NCI-H69 (cell line): ENCODE results near the gene MATK.
"Not testable (repeated sequence)": the region's sequence is repeated elsewhere in the genome, so short reads cannot be mapped to it uniquely, and the experiment has no call there.

Source experiments
- DNase-seq: peaks from one replicate; lab custom pipeline; 2025; lab: John Stamatoyannopoulos, UW

The MATK gene

DNA sequence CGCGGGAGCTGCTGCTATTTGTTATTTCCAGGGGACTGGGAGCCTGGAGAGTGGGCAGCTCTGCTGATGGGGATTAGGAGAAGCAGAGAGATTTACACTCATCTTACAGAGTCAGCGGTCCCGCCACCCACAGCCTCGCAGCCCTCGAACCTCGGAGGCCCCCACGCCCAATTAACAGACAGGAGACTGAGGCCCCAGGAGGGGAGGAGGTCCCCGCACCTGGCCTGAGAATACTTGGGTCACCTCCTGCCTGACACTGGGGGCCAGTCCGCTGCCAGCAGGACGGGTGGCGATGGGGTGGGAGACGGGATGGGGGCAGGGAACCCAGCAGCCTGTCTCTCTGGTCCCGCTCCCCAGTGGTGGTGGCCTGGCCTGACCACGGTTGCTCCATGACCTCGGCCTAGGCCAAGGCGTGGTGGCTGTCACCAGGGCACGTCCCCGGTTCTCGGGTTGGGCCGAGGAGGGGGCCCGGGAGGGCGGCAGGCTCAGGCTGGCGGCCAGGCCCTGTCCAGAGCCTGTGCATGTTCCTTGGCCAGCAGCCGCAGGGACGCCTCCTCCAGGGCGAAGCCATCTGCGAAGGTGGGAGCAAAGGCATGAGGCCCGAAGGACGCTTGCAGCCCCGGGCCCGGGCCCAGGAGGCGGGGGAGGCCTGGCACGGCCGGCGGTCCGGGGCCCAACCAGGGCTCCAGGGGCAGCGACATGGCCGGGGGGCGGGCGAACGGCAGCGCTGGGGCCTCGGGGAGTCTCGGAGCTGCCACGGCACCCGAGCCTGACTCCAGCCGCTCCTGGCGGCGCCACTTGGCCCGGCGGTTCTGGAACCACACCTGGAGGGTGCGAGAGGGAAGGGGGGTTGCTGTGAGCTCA is 15.8 kb downstream of the MATK start:
- DNase-seq = no peak

DNA sequence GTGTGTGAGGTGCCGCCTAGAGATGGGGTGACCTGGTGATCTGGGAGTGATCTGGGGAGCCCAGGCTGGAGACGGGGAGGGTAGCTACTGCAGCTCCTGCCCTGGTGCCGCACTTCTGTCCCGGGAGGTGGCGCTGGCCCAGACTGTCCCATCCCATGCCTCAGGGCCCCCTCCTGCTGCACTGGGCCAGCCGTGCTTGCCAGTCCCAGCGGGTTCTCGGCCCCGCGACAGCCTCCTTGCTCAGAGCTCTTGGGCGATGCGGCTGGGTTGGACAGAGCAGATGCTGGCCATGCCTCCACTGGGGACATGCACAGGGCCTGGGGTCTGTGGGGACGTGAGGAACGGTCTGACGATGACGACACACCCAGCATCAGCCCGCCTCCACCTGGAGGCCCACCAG is 16.7 kb downstream of the MATK start:
- no peak for DNase-seq

DNA sequence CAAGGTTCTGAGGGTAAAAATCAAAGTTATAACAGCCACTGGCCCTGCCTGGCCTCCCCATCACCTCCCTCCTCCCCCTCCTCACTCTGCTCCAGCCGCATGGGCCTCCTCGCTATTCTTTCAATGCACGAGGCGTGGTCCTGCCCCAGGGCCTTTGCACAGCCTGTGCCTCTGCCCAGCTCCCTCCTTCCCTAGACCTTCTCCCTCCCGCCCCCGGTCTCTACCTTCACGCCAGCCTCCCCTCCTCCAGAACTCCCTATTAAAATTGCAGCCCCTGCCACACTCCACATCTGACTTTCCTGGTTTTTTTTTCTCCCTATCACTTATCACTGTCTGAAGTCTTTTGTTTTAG is 17.5 kb downstream of the MATK start:
- no peak for DNase-seq

DNA sequence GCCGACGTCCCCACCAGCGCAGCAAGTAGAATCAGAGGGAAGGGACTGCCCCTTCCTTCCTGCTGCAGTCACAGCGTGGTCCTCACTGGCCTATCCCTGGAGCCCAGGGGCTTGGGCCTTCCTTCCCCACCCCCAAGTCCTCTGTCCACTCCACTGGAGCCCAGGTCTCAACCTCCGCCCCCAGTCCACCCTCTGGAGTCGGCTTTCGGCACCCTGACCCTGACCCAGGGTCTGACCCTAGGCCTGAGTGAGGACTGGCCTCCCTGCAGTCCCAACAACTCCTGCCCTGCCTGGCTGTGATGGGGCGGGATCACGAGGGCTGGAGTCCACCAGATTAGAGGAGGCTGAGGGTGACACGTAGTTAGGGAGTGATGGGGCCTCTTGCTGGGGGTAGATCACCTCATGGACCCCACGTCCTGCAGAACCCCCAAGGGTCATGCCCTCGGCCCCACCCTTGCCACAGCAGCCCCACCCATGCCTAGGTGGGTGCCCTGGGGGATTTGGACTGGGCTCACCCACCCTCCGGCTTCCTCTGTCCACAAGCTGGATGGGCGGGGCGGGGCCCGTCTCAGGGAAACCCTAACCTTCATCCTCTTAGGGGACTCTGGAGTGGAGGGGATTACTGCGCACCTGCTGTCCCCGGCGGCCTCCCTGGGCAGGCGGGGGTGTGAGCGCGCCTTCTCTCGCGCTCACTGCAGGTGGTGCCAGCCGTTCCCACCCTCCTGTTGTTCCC is 18.0 kb downstream of the MATK start:
- DNase-seq = no peak

DNA sequence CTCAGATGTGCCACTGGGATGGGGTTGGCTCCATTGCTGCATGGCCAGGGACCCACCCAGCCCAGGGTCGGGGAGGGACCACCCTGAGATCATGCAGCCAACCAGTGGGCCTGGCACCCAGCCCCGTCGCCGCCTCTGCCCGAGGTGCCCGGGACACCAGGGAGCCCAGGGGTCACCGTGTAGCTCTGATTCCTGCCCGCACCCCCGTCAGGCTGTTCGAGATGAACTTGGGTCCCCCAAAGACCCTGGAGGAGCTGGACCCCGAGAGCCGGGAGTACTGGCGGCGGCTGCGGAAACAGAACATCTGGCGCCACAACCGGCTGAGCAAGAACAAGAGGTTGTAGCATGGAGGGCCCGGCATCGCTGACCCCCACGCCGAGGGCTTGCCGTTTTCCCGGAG is 19.1 kb downstream of the MATK start:
- DNase-seq = no peak

DNA sequence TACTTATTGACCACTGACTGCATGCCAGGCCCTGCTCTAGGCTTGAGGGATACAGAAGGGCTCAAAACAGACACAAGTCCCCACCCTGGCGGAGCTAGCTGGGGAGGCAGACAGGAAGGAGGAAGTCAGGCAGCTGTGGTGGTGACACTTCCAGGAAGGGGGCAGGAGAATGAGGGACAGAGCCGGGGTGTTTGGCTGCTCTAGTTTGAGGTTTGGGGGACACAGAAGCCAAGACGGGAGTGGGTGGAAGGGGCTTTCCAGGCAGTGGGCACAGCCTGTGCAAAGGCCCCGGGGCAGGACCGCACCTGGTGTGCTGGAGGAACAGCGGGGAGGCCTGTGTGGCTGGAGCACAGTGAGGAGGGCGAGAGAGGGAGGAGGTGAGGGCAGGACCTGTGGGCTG is 19.7 kb downstream of the MATK start:
- no peak for DNase-seq

DNA sequence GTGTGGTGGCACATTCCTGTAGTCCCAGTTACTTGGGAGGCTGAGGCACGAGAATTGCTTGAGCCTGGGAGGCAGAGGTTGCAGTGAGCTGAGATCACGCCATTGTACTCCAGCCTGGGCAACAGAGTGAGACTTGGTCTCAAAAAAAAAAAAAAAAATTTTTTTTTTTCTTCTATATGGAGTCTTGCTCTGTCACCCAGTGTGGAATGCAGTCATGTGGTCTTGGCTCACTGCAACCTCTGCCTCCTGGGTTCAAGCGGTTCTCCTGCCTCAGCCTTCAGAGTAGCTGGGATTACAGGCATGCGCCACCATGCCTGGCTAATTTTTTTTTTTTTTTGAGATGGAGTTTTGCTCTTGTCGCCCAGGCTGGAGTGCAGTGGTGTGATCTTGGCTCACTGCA is 20.4 kb downstream of the MATK start:
- not testable (repeated sequence) for DNase-seq

DNA sequence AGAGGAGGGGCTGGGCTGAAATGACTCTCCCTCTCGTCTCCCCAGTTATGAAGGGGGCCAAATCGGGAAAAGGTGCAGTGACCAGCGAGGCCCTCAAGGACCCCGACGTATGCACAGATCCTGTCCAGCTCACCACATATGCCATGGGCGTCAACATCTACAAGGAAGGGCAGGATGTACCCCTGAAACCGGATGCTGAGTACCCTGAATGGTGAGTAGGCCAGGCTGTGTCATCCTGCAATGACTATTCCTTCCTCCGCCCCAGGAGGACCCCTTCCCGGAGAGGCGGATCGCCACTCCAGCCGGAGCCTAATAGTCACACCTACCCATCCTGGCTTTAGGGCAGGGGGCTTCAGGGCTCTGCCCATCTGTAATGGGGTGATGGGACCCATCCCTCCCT is 21.1 kb downstream of the MATK start:
- no peak for DNase-seq

DNA sequence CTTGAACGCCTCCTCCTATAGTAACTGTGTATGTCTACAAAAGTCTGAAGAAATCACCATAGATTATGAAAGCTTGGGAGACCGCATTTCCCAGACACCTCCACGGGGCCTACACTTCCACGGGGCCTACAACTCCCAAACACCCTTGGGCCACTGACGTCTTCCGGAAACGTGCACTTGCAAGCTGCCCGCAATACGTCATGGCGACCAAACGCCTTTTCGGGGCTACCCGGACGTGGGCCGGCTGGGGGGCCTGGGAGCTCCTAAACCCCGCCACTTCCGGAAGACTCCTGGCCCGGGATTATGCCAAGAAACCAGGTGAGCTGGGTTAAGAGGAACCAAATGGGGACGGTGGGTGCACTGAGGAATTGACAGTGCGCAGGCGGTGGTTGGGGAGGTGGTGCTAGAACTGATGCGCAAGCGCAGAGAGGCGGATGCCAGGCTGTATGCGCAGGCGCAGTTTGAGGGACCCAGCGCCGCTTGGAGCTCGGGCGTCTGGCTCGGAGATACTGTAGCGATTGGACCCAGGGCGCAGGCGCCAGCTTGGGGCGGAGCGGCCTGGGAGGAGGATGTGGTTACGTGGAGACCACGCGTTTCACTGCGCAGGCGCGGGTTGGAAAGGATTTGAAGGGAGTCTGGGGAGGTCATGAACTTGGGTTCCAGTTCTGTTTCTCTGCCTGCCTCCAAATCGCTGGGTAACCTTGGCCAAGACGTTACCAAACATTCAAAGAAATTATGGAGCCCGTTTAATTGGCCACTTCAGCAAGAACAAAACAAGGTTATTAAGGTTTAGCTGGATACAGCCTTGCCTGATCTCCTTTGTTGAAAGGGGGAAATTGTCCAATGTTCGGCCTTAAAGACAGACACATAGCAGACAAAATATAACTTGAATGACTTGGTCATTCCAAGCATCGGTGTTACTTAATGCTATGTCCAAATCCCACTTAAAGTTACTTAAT is 23.4 kb downstream of the MATK start, which contains the start of gene MRPL54:
Gene MRPL54 (plus strand): TSS at position 182 of the 959 bp plus-strand sequence. CDS start 19 bp downstream, at position 201.
- peak; percentile 99 for DNase-seq

DNA sequence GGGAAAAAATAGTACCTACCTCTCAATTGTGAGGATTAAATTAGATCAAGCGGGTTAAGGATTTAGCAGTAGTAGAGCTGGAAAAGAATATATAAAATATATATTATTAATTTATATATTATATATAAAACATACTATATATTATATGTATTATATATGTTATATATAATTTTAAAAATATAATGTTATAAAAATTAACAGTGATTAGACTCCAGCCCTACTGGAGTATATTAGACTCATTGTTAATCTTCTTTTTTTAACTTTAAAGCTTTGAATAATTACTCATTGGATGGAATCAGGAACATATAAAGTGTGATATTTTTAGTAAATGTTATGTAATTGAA is 24.1 kb downstream of the MATK start:
- DNase-seq = no peak

DNA sequence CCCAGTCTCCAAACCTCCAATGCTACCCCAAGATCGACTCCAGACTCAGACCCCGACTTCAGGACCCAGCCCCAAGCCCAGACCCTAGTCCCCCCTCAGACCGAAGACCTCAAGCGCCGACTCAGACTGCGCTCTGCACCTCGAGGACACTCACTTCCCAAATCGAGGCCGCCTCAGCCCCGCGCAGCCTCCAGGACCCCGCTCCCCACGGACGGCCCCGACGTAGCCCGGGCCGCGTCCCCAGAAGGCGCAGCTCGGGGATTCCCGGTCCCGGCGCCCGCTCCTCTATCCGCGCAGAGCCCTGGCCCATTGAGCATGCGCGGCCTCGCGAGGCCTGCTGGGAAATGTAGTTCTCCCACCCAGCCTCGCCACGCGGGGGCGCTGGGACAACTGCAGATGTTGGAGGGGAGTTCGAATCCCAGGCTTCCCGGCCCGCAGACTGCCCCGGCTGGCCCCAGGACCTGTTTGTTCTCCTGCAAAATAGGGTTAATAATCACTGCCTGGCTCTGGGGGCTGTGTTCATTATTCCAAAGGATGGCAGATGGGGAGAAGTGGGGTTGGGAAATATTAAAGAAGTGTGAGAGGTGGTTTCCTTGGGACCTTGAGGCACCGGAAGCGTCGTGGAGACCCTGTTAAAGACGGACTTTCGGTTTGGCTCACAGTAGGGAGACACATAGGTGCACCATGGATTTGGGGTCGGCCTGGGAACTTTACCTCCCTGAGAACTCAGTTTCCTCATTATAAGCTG is 24.6 kb downstream of the MATK start, which contains the start of gene APBA3:
Gene APBA3 (minus strand): TSS at position 311 of the 748 bp plus-strand sequence. CDS start 1,428 bp downstream, outside the sequence.
- DNase-seq = peak; percentile 97

DNA sequence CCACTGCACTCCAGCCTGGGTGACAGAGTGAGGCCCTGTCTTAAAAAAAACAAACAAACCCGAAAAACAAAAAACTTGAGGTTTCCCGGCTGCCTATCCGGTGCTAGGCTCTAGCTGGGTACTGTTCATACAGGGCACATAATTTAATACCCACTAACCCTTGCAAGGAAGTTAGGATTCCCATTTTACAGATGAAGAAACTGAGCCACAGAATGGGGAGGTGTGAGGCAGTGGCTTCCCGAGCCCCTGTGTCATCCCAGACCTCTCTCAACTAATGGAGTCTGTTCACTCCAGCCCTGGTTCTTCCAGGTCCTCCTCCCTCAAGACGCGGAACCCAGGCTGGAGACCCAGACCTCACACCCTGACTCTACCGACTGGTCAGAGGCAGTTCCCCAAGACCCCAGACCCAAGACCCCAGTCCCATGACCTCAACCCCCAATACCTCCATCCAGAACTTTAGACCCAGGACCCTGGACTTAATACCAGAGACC is 25.3 kb downstream of the MATK start:
- DNase-seq = peak; percentile 43

DNA sequence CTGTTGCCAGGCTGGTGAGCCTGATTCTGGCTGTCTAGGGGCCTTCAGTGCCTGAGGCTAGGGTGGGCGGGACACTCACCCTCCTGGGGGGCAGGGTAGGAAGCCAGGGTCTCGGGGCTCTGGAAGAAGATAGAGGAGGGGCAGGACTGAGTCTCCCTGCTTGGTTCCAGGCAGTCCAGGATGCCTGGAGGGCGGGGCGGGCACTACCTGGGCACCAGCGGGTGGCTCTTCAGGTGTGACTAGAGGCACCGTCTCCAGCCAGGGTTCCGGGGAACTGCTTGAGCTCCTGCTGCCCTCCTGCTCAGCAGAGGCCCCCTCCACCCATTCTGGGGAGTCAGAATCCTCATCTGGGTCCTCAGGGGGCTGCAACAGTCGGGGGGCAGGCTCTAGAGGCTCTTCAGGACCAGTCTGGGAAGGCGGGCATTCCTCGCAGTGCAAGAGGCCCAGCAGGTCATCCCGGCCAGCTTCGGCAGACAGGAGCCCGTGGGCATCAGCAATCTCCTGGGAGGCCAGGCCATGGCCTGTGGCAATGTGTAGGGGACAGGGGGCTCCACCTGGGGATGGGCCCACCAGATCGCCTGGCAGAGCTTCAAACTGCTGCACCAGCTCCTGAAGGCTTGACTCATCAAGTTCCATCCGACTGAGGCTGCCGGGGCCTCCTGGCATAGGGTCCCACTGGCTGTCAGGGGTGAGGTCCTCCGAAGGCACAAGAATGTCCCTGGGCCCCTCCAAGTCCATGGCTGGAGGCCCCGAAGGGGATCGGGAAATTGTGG is 26.5 kb downstream of the MATK start:
- no peak for DNase-seq

DNA sequence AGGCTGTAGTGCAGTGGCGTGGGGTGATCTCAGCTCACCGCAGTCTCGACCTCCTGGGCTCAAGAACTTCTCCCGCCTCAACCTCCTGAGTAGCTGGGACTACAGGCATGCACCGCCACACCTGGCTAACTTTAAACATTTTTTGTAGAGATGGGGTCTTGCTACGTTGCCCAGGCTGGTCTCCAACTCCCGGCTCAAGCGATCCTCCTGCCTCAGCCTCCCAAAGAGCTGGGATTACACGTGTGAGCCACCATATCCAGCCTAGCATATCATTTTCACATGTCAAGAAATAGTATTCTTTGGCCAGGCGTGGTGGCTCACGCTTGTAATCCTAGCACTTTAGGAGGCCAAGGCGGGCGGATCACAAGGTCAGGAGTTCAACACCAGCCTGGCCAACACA is 27.9 kb downstream of the MATK start:
- not testable (repeated sequence) for DNase-seq

DNA sequence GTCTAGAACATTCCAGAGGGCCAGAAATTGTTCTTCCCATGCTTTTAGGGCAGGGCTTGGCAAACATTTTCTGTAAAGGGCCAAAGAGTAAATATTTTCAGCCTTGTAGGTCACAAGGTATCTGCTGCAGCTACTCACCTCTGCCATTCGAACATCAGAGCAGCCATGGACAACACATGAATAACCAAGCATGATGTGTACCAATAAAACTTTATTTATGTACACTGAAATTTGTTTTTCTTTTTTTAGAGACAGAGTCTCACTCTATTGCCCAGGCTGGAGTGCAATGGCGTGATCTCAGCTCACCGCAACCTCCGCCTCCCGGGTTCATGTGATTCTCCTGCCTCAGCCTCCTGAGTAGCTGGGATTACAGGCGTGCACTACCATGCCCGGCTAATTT is 28.5 kb downstream of the MATK start:
- not testable (repeated sequence) for DNase-seq

DNA sequence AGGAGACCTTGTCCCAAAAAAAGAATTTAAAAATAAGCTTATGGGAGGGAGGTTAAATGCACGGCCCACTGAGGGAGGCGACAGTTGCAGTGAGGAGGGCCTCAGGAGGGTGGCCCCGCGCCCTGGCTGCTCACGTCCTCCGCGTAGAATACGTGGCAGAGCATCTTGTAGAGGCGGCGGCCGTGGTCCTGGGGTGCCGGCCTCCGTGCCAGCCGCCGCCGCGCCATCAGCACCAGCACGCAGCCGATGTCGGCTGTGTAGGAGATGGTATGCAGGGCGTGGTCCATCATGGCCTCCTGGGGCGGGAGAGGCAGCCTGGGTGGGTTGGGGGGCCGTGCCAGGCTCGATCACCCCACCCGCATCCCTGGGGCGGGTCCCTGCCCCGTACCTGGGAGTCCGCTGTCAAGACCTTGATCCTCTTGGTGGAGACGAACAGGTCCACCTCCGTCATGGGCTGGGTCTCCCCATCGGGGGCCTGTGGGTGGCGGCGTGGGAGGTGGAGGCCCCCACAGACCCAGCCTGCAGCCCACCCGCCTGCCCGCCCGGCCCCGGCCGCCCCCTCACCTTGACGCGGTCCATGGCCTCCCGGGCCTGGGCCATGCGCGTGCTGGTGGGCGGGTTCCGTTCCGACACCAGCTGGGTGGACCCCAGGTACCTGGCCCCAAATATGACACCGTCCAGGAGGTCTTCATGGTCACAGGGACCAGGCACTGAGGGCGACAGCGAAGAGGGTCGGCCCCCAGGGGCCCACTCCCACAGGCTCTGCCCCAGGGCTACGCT is 32.4 kb downstream of the MATK start:
- no peak for DNase-seq

DNA sequence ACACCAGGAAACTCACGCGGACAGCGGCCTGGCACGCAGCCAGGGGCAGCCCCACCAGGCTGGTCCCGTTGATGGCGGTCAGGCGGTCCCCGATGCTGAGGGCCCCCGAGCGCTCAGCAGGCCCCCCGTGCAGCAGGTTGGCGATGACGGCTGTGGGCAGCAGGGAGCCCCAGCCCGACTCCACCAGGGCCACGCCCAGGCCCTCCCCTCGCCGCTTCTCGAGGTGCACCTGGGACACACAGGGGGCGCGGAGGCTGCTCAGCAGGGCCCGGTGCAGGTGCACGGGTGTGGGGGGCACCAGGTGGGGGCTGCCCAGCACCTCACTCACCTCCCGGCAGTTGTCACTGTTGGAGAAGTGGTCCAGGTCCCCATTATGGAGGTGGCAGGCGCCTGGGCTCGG is 33.7 kb downstream of the MATK start:
- no peak for DNase-seq

DNA sequence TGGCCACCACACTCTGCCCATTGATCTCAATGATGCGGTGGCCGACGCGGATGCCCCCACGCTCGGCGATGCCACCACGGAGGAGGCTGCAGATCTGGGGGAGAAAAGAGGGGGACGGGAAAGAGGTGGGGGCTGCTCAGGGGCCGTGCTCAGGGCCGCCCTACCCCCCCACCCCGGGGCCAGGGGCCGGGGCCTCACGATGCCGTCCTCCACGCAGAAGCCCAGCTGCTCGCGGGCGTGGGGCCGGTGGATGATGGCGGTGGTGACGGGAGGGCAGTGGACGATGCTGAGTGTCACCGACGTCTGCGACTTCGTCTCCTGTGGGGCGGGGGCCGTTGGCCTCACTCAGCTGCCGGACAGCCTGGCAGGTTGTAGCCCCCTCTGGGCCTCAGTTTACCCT is 34.9 kb downstream of the MATK start:
- no peak for DNase-seq

DNA sequence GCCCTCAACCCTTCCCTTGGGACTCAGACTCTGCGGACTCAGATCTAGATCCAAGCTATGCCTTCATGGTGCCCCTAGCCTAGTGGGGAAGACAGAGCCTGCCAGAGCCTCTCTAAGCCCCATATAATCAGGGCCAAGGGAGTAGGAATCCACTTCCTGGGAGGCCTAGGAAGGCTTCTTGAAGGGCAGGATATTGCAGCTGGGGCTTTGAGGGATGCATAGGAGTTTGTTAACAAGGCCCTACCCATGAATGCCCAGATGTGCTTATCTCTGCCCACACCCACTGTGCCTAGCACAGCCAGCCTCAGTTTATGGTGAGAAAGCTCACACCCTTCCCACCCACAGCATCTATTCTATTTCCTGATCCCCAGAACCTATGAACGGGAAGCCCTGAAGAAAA is 36.0 kb downstream of the MATK start:
- no peak for DNase-seq

DNA sequence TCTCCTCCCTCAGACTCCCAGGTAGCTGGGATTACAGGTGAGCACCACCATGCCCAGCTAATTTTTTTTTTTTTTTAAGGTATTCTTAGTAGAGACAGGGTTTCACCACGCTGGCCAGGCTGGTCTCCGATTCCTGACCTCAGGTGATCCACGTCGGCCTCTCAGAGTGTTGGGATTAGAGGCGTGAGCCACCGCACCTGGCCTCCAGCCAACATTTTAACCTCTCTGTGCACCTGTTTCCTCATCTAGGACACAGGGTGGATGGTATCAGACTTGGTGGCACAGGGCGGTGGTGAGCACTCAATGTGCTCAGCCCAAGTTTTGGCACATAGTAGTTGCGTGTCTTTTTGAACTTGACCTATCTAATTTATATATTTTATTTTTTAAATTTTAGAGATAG is 37.2 kb downstream of the MATK start:
- no peak for DNase-seq
